Gastrocnemius medialis (tissue), 4 donors: ENCODE results near the gene FRRS1L. TPM values are rescaled to one million over a fixed set of nuclear protein-coding genes. Genes with fewer than 3 reads are reported as not detected.

Experiments used
- ATAC-seq, 2 donors: fragments of 150-250 bp; one replicate each; pipeline ENCODE4 v1.9.1; 2016
- DNase-seq, 2 donors: peaks; one replicate each; pipeline ENCODE4 v3.0.0-alpha.2; 2019
- H3K27ac ChIP-seq, 4 donors: fragments of 200-600 bp; sonication (generic); 1 replicate in 1 of 4; 2 replicates in 3 of 4; pipeline ENCODE4 v1.5.1; 2016 to 2018; ENCODE audit warnings: mild to moderate bottlenecking in 2 of 4, moderate library complexity in 1 of 4
- H3K27me3 ChIP-seq, 3 donors: fragments of 200-600 bp; sonication (generic) in 2 of 3; 1 replicate in 1 of 3; 2 replicates in 2 of 3; pipeline versions ENCODE4 v1.5.1 to v1.6.0; 2016 to 2019; ENCODE audit warnings: mild to moderate bottlenecking in 1 of 3, moderate library complexity in 1 of 3
- H3K36me3 ChIP-seq, 2 donors: fragments of 200-600 bp; sonication (generic) in 1 of 2; one replicate each; pipeline ENCODE4 v1.5.1; 2017 to 2018
- H3K4me1 ChIP-seq, 2 donors: fragments of 200-600 bp; sonication (generic) in 1 of 2; one replicate each; pipeline ENCODE4 v1.5.1; 2016 to 2017; ENCODE audit warnings: mild to moderate bottlenecking in 2 of 2
- H3K4me3 ChIP-seq, 4 donors: fragments of 200-600 bp; sonication (generic) in 3 of 4; 1 replicate in 1 of 4; 2 replicates in 3 of 4; pipeline ENCODE4 v1.5.1; 2016 to 2019; ENCODE audit warnings: mild to moderate bottlenecking in 2 of 4
- H3K9me3 ChIP-seq, 3 donors: fragments of 200-600 bp; sonication (generic) in 2 of 3; 1 replicate in 1 of 3; 2 replicates in 2 of 3; pipeline ENCODE4 v1.5.1; 2016 to 2019
- POLR2A ChIP-seq, 2 donors: fragments of 450-650 bp; IDR thresholded peaks; one replicate each; pipeline ENCODE4 v1.6.1; 2017; ENCODE audit warnings: antibody characterized with exemption in 2 of 2, mild to moderate bottlenecking in 2 of 2, moderate library complexity in 2 of 2
- in situ Hi-C, 4 donors: fragments of 200-750 bp; cut with MboI; loops; one replicate each; pipeline versions ENCODE4 v1.15.0 to v1.8.0; 2017; ENCODE audit warnings: low sequenced_read_pairs in 4 of 4
- intact Hi-C: fragments of 100-400 bp; cut with DNase I; formaldehyde crosslinking; loops from one replicate; pipeline ENCODE4 v1.15.1; 2023; ENCODE audit warnings: low total_unique reads
- total RNA-seq, 4 donors: library from RNA; depleted of rRNA; stranded (reverse); fragments of >200 nt; gene quantifications; one replicate each; pipeline versions ENCODE4 v1.1.0 to v1.2.3, GENCODE V29; 2016
- TF ChIP-seq, protein P1 (sequence below), 5 experiments: fragments of 450-650 bp in 3 of 5; fragments of 200-600 bp in 2 of 5; sonication (generic) in 2 of 5; IDR thresholded peaks in 4 of 5; conservative IDR thresholded peaks in 1 of 5; 1 replicate in 4 of 5; 2 replicates in 1 of 5; pipeline ENCODE4 v1.5.1; 2016 to 2019; ENCODE audit warnings: antibody characterized with exemption in 5 of 5, mild to moderate bottlenecking in 3 of 5, moderate library complexity in 3 of 5

FRRS1L gene
- total RNA-seq, 4 donors from 2014 or later = 0.02 TPM; not detected in 3

DNA sequence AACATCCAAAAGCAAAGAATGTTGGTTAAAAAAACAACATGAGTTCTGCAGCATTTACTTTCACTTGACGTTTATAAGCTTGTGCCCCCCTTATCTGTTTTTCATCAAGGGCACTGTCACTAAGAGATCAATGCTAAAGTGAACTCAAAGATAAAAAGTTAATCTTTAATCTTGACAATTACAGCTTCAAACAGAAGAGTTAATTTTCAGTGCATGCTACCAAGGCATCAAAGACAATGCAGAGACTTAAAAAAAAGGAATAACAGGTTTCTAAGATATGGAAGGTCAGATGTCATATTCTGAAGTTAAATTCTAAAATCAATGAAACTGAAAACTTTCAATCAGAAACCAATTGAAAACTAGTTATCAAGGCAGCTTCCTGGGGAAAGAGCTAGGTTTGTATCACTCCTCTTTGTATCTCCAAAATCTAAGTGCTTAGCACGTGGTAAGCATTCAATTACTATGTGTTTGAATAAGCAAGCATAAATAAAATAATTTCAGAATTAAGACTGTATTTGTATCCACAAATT is 84.9 kb downstream of the FRRS1L start:
- Histone ChIP-seq H3K9me3 (no peaks in the 10 kb centered on the region), H3K4me1 (no peaks in the 10 kb centered on the region), H3K36me3 (peaks cover 0 to 33% of the 10 kb centered on the region in 2 donors), H3K27me3 (no peaks in the 10 kb centered on the region), H3K27ac (no peak overlapping the region), H3K4me3 (no peak overlapping the region)
- no peak for DNase-seq
- no peak for ATAC-seq
- TF ChIP-seq POLR2A (IDR thresholded peaks at IDR 0.05) = no peak
- TF ChIP-seq, protein P1, sequence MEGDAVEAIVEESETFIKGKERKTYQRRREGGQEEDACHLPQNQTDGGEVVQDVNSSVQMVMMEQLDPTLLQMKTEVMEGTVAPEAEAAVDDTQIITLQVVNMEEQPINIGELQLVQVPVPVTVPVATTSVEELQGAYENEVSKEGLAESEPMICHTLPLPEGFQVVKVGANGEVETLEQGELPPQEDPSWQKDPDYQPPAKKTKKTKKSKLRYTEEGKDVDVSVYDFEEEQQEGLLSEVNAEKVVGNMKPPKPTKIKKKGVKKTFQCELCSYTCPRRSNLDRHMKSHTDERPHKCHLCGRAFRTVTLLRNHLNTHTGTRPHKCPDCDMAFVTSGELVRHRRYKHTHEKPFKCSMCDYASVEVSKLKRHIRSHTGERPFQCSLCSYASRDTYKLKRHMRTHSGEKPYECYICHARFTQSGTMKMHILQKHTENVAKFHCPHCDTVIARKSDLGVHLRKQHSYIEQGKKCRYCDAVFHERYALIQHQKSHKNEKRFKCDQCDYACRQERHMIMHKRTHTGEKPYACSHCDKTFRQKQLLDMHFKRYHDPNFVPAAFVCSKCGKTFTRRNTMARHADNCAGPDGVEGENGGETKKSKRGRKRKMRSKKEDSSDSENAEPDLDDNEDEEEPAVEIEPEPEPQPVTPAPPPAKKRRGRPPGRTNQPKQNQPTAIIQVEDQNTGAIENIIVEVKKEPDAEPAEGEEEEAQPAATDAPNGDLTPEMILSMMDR (IDR thresholded peaks at IDR 0.05 in 4 of 5, conservative IDR thresholded peaks at IDR 0.05 in 1 of 5) = no peak
- intact Hi-C loops = no loop called here
- in situ Hi-C loops = no loop called here

Other genes starting within 250 kb of the FRRS1L start
- 10 to 100 TPM in 3 of 4 donors, 1 to 10 TPM in 1; 9.4 to 24.3 (median 13.5) TPM for gene ELP1, start 233.1 kb downstream of the FRRS1L start, total RNA-seq
- 10 to 100 TPM in 1 of 4 donors, 1 to 10 TPM in 3; 7.5 to 10.9 (median 8.1) TPM for gene ABITRAM, start 232.8 kb downstream of the FRRS1L start, total RNA-seq
- 10 to 100 TPM; 17.8 to 75.4 (median 44.8) TPM for gene CTNNAL1, start 153.8 kb downstream of the FRRS1L start, total RNA-seq
- 100 to 1,000 TPM in 1 of 4 donors, 10 to 100 TPM in 3; 45.7 to 121 (median 71.4) TPM for gene TMEM245, start 47.3 kb downstream of the FRRS1L start, total RNA-seq
- gene EPB41L4B, start 153.8 kb upstream of the FRRS1L start, total RNA-seq = 1 to 10 TPM; 3.8 to 6.9 (median 6.1) TPM